Stimulated activated CD4-positive, alpha-beta T cell treated with anti-CD3 and anti-CD28 coated beads, Interleukin-1b, Interleukin-23, amount 100 ng/mL, for 1 hour (primary cell): Measurements from ENCODE around the gene PARD3B.

Experiments used
- DNase-seq, 2 donors: peaks; one replicate each; pipeline ENCODE4 v3.0.0-alpha.2; 2020; ENCODE audit warnings: low read depth in 2 of 2

PARD3B gene

GRCh38 chr2:205501826-205502225, 956.6 kb downstream of the PARD3B start:
- DNase-seq = no peak

- DNase-seq = no peak
Observed at GRCh38 chr2:205505371-205505770, 960.1 kb downstream of the PARD3B start.

GRCh38 chr2:205509655-205510054, 964.4 kb downstream of the PARD3B start:
- no peak for DNase-seq

DNA sequence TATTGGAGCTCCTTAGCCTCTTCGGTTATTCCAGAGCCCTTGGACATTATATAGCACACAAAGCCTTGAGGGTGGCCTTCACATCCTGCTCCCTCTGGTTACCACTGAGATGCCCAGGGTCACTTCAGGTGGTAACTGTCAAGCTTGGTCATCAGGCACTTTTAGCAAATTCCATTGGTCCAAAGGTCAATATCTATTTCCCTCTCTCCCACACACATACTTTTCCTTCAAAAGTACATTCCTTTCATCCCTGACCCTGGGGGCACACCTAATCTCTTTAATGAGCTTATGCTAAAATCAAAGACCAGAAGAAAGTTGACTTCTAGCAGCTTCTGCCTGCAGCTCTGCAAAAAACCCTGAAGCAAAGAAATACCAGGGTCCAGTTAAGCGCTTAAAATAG, 965.1 kb downstream of the PARD3B start:
- DNase-seq = no peak

DNA sequence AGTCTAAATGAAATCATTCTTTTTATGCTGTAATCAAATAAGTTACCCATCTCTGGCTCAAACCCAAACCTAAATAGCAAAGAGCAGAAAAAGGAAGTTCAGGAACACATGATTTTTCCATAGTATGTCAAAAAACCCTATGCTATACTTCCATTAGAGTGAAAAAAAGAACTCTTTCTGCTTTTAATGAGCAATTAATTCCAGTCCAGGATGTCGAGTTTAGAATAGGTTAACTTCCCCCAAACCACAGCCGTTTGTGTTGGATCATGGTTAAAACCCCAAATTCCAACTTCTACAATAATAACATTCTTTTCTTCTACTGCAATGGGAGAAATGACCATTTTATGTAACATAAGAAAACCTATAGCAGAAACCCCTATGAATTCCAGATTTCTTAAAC, 965.9 kb downstream of the PARD3B start:
- DNase-seq = no peak

GRCh38 chr2:205511641-205512040, 966.4 kb downstream of the PARD3B start:
- no peak for DNase-seq

- no peak for DNase-seq
Observed at GRCh38 chr2:205520311-205520710, 975.0 kb downstream of the PARD3B start.

DNA sequence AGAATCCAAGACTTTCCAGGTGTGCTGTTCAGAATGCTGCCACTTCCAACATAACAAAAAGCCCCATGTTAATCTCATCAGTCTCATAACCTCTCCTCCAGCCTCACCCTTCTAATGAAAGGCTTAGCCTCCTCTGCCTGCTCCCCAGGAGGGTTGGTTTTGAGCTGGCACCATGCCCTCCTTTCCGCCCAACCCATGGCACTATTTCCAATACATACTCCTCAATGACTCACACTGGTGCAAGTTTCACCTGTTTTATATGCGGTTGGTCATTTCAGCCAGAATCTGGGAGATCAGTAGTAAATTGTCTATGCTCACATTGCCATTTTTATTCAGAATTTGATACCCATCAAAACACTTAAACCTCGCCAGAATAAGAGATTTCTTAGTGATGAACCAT, 979.4 kb downstream of the PARD3B start:
- DNase-seq = no peak

DNA sequence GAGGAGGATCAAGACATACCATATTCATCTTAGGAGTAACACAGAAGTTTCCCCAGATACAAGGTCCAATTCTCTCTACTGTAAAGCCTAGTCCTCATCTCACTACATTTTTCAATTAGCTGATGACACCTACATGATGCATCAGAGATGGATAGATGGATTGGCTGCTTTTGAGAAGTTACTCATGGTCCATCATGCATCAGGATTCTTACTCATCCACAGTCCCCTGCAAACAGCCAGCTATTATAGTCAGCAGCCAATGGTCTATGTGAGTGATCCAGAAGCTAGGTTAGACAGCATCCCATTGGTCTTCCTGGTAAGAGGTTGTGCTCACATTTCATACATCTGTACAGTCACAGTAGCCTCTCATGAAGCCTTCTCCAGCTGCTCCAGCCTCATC, 982.5 kb downstream of the PARD3B start:
- no peak for DNase-seq

DNA sequence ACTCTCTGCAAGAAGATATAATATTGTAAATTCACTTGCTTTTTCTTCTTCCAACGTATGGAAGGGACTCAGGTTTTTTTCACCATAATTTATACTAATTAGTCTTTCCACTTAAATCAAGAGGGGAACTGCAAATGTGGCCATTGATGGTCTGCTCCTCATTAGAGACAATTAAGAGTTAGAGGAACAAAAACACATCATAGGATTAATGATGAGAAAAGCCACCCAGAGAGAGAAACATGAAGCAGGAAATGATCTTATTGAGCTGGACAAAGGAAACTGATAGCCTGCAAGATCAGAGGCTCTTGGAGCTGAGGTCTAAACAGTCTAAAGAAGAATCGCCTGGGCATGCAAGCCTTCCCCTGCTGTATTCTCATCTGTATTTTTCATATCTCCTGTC, 985.8 kb downstream of the PARD3B start:
- DNase-seq = no peak

GRCh38 chr2:205531489-205532148, 986.3 kb downstream of the PARD3B start:
- DNase-seq = no peak

GRCh38 chr2:205535001-205535400, 989.7 kb downstream of the PARD3B start:
- DNase-seq = no peak

GRCh38 chr2:205539603-205540002, 994.3 kb downstream of the PARD3B start:
- no peak for DNase-seq

DNA sequence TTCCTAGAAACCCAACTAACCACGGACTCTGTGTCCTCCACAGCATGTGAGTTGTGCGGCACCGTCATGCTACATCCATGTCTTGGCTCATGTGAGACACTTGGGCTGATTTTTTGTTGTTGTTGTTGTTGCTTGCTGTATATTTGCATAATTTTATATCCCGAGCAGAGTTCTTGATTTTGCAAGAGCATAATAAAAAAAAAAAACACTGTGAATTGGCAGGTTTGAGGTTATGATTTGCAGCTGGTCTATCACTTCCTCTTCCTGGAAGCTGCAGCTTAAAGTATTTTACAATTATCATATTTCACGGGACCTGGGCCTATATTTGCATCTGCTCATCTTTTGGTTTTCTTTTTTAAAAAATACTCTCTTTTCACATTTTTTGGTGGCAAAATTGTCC, 994.8 kb downstream of the PARD3B start:
- DNase-seq = no peak

DNA sequence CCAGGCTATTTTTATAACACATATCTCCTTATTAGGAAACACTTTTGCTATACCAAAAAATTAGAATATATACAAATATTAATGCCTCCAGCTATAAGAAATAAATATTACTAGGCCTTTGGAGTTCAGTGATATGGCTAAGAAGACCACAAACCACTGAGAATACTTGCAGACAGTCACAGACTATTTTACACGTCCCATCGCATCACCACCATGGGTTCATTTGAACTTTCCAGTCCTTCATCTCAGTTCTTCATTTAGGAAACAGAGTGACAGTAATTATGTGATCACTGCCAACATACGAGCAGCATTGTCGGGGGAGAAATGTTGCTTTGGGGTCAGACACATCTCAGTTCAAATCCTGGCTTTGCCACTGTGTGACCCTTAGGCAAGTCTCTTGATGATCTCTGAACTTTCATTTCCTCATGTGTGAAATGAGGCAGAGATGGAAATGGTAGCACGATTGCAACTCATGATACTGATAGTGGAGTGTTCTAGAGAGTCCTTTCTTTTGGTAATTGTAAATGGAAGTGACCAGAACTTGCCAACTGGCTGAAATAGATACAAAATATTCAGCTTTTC, 998.1 kb downstream of the PARD3B start:
- DNase-seq = no peak

- DNase-seq = no peak
Observed at GRCh38 chr2:205543937-205544702, 998.8 kb downstream of the PARD3B start.

DNA sequence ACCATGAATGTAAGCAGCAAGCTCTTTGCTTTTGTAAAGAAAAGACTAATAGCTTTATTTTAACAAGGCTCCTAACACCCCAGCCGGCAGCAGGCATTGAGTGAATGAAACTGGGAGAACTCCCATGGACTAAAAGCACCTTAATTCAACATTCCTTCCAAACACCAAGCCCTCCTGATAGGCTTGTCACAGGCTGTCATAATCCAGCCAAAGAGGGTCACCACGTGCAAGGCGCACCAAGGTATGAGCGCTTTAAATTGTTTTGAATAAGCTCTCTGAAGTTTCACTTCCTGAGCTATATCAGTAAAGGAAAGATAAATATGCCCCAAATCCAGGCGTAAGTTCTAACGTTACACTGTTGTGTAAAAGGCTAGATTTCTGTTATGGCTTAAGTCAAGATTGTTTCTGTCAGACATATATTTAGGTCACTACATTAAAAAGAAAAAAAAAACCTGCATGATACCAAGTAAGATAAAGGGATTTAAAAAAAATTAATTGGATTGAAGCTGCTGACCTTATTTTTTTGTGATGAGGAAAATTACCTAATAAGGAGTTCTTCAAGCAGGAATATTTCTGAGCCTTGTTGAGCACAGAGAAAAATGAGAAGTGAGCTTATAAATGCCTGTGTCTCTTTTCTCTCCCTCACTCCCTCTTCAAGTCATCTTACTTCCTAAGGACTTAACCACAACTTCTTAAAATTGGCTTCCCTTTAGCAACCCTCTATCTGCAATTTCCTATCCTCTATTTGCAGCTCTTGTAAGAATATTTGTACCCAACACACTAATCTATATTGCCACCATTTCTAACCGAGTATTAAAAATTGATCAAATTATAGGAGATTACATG, 1000.9 kb downstream of the PARD3B start:
- DNase-seq = no peak

DNA sequence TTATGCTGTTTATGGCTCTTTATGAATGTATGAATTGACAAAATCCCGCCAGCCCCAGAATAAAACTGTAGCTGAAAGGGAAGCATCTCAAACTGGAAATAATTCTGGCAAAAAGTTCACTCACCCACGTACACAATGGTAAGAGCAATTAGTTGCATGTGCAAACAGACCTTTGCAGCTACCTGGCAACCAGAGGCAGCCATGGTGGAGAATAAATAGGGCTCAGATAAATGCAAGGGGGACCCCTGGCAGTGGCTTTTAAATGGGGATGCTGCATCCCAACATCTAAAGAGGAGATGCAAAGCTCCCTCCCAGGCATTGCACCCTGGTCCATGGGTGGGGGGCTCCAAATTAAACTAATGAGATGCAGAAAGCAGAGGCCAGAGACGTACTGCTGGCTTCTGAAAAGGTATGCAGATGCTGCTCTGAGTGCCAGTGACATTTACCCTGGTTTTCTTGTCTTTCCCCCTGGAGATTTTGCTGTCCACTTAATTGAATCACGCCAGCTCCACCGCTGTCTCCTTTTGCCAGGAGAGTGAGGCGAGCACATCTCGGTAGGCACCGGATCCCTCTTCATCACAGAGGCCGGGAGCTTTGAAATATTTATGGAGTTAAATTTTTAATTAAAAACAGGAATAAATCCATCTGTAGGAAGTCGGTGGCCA, 1010.4 kb downstream of the PARD3B start:
- no peak for DNase-seq

DNA sequence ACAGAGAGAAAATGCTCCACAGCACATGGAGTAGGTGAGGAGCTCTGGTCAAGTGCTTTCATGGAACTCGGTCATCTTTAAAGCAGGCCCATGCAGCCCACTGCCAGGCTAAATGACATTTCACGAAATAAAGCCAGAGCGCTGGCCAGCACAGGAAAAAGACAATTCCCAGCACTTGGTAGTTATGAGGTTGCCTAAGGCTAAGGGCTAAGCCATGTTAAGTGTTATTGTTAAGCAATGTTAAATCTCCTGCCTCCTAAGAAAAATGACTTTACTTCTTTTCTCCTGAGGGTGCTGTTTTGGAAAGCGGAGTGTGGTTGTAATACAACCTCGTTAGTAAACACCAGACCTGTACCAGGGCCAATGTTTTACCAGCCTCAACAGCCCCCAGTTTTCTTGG, 1011.1 kb downstream of the PARD3B start:
- no peak for DNase-seq

DNA sequence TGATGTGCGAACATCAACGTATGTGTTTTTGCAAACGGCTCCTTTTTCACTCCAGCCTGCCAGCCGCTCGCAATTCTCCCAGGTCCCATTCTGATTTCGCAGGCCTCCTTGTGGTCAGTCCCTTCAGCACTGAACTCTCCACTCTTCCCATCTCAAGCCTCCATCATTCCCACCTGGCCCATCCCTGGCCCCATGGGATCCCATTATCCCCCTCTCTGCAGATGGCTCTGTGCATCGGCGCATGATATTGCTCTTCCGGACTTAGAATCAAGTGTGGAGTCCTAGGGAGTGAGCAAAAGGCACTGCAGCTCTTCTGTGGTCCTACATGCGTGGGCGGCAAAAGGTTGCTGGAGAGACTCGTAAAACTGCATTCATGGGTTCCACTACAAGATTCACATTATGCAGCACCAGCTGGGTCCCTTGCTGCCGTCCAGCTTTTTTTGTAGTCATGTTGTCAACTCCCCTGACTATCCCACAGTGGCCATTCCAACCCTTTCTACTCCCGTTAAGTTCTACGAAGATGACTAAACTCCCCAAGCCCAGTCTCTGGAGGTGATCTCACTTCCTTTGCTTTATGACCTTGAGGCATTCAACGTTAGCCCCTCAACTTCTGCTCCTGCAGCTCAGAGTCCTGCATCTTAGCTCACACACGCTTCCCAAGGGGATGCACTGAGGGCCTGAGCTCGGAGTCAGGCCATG, 1011.7 kb downstream of the PARD3B start:
- no peak for DNase-seq

DNA sequence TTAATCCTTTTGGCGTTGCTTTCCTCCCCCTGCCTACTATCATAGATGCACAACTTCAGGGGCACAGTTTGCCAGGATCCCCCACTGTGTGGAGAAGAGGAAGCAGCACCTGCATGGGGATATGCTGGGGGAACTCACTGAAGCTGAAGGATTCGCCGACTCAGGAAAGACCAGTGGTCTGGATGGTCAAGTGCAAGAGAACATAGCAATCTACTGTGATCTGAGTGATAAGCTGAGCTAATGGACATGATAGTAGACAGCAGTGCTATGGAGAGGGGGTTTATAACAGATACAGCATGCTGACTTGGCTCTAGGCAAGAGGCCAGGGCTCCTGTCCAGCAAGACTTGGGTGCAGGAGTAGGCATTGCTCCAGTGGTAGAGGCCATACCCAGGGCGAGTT, 1012.6 kb downstream of the PARD3B start:
- no peak for DNase-seq
